K562 (cell line): ENCODE measurements around the gene UBALD2. TPM values are rescaled to one million over a fixed set of nuclear protein-coding genes. Genes with fewer than 3 reads are reported as not detected.
A peak's percentile ranks its signal among the peaks of the same experiment; 100 is the strongest.

Source experiments
- BCOR ChIP-seq: fragments of 450-650 bp; IDR thresholded peaks from 2 replicates; pipeline ENCODE4 v1.6.1; 2016
- ETV6 ChIP-seq, 3 experiments: fragments of 150-350 bp in 1 of 3; sonication (generic) in 1 of 3; formaldehyde crosslinking in 1 of 3; IDR thresholded peaks; 2 replicates each; pipeline versions ENCODE4 v1.6.1 to v1.8.0; 2014 to 2022; ENCODE audit warnings: borderline replicate concordance in 2 of 3, low read depth in 2 of 3, antibody characterized with exemption in 1 of 3, low read length in 1 of 3, mild to moderate bottlenecking in 1 of 3, missing genetic modification reagents in 1 of 3
- HDAC3 ChIP-seq: fragments of 450-650 bp; IDR thresholded peaks from 2 replicates; pipeline ENCODE4 v1.6.1; 2018; ENCODE audit warnings: borderline replicate concordance, mild to moderate bottlenecking, moderate library complexity; ENCODE audit not compliant: partially characterized antibody
- MAFF ChIP-seq: IDR thresholded peaks from 2 replicates; pipeline ENCODE4 v1.6.1; 2012; ENCODE audit warnings: low read length, improper control_type of control experiment
- SRSF3 ChIP-seq: fragments of 200-400 bp; formaldehyde crosslinking; IDR thresholded peaks from 2 replicates; pipeline ENCODE4 v1.6.1; 2016; ENCODE audit warnings: mild to moderate bottlenecking, low read length, moderate library complexity; ENCODE audit not compliant: insufficient read depth
- THRAP3 ChIP-seq: fragments of 450-650 bp; IDR thresholded peaks from 2 replicates; pipeline ENCODE4 v1.6.1; 2016; ENCODE audit warnings: mild to moderate bottlenecking, inconsistent platforms, borderline replicate concordance
- ZNF436 ChIP-seq: fragments of 250-450, 450-650 bp; sonication (Bioruptor Pico); formaldehyde crosslinking; IDR thresholded peaks from 2 replicates; pipeline ENCODE4 v1.7.0; 2020; ENCODE audit warnings: mild to moderate bottlenecking
- ZNF707 ChIP-seq: fragments of 250-450 bp; sonication (Bioruptor Pico); conservative IDR thresholded peaks from 2 replicates; pipeline ENCODE4 v1.8.0; 2022; ENCODE audit warnings: inconsistent platforms, mild to moderate bottlenecking, moderate library complexity
- ZNF75A ChIP-seq: fragments of 450-650 bp; formaldehyde crosslinking; IDR thresholded peaks from 2 replicates; pipeline ENCODE4 v1.4.0; 2020; ENCODE audit warnings: mild to moderate bottlenecking
- polyA plus RNA-seq, 8 experiments: library from polyadenylated mRNA; depleted of rRNA in 4 of 8; stranded (reverse) in 5 of 8; unstranded in 3 of 8; fragments of >200 nt; fragmentation: Nextera tagmentation in 2 of 8; fragmentation: Illumina TruSeq in 1 of 8; extraction: Ambion mirVana in 2 of 8; extraction: Trizol in 1 of 8; gene quantifications; 2 replicates each; pipeline versions ENCODE4 v1.2.1 to v1.2.3, GENCODE V29; 2011 to 2014; ENCODE audit warnings: inconsistent platforms in 1 of 8, missing spikeins in 1 of 8
- total RNA-seq, 7 experiments: library from RNA; depleted of rRNA in 6 of 7; stranded (reverse); fragments of >200 nt in 6 of 7; fragmentation: Illumina TruSeq in 2 of 7; extraction: Trizol in 2 of 7; gene quantifications; 2 replicates each; pipeline versions ENCODE4 v1.2.1 to v1.2.3, GENCODE V29; 2011 to 2021; ENCODE audit warnings: low replicate concordance in 1 of 7
- TF ChIP-seq, protein P1 (sequence below), 2 experiments: fragments of 450-650 bp in 1 of 2; sonication (generic) in 1 of 2; formaldehyde crosslinking; conservative IDR thresholded peaks; 2 replicates each; pipeline versions ENCODE4 v1.4.0 to v1.8.1; 2020 to 2022; ENCODE audit warnings: mild to moderate bottlenecking in 1 of 2, missing genetic modification reagents in 1 of 2
- TF ChIP-seq, protein P2 (sequence below), 2 experiments: fragments of 450-650 bp in 1 of 2; sonication (generic) in 1 of 2; formaldehyde crosslinking in 1 of 2; IDR thresholded peaks; 2 replicates each; pipeline versions ENCODE4 v1.7.1 to v1.9.0; 2016 to 2022; ENCODE audit warnings: inconsistent platforms in 1 of 2, mild to moderate bottlenecking in 1 of 2, missing genetic modification reagents in 1 of 2
- TF ChIP-seq, protein P3 (sequence below): sonication (generic); formaldehyde crosslinking; IDR thresholded peaks from 2 replicates; pipeline ENCODE4 v1.8.0; 2023; ENCODE audit warnings: mild to moderate bottlenecking, missing genetic modification reagents
- TF ChIP-seq, protein P4 (sequence below): fragments of 250-450 bp; sonication (Bioruptor Pico); IDR thresholded peaks from 2 replicates; pipeline ENCODE4 v1.4.0; 2020; ENCODE audit warnings: borderline replicate concordance

Gene UBALD2
- total and polyA plus RNA-seq, 9 of the 15 experiments (the other 6 are each of a cell fraction or from before 2014, with no cell fraction given): 2.3 to 94.1 (median 25.3) TPM

DNA sequence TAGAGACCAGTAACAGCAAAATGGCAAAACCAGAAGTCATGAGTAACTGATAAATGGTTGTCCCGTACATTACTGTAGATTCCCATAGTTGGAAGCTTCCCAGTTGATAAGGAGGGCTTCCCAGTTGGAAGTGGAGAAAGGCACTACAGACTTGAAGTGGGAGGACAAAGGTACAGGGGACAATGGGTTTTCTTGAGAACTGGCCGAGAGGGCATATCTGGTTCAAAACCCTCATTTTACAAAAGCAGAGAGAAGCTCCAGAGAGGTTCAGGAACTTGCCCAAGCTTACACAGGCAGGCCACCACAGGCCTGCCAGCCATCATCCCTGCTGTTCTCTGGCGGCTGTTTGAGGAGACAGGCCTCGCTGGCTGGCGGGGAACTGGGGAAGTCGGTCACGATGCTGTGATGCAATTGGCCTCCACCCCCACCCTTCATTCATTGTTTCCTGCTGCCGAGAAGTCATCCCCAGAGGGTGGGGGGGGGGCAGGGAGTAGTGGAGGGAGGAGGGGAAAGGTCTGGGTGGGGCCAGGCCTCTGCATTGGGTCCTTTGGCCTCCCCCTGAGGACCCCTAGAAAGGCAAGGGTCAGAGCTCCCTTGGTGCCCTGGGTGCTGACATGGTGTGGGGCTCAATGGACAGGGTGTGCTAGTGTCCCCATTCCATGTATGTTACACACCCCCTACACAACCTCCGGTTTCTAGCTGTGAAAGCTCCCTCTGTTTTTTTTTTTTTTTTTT, 3.0 kb downstream of the UBALD2 start (continued):
- TF ChIP-seq, protein P1, sequence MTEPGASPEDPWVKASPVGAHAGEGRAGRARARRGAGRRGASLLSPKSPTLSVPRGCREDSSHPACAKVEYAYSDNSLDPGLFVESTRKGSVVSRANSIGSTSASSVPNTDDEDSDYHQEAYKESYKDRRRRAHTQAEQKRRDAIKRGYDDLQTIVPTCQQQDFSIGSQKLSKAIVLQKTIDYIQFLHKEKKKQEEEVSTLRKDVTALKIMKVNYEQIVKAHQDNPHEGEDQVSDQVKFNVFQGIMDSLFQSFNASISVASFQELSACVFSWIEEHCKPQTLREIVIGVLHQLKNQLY (CRISPR knock-in tag; conservative IDR thresholded peaks at IDR 0.05): no peak
- TF ChIP-seq SRSF3 (no peak), MAFF (no peak), ETV6 (IDR thresholded peaks at IDR 0.05; ENCODE audit: borderline replicate concordance in 1 of 2, low read depth in 2 of 2, low read length in 1 of 2) (no peak; a peak in 1 of 4 replicates), ETV6 (CRISPR knock-in tag; IDR thresholded peaks at IDR 0.05; ENCODE audit: borderline replicate concordance) (no peak), ZNF436 (CRISPR knock-in tag) (0 out of 2 replicates have a peak, but pooled peaks have one; percentile 16), THRAP3 (0 out of 2 replicates have a peak, but pooled peaks have one; percentile 5), ZNF75A (no peak), HDAC3 (peak; percentile 10), ZNF707 (no peak), BCOR (no peak)
- TF ChIP-seq, protein P2, sequence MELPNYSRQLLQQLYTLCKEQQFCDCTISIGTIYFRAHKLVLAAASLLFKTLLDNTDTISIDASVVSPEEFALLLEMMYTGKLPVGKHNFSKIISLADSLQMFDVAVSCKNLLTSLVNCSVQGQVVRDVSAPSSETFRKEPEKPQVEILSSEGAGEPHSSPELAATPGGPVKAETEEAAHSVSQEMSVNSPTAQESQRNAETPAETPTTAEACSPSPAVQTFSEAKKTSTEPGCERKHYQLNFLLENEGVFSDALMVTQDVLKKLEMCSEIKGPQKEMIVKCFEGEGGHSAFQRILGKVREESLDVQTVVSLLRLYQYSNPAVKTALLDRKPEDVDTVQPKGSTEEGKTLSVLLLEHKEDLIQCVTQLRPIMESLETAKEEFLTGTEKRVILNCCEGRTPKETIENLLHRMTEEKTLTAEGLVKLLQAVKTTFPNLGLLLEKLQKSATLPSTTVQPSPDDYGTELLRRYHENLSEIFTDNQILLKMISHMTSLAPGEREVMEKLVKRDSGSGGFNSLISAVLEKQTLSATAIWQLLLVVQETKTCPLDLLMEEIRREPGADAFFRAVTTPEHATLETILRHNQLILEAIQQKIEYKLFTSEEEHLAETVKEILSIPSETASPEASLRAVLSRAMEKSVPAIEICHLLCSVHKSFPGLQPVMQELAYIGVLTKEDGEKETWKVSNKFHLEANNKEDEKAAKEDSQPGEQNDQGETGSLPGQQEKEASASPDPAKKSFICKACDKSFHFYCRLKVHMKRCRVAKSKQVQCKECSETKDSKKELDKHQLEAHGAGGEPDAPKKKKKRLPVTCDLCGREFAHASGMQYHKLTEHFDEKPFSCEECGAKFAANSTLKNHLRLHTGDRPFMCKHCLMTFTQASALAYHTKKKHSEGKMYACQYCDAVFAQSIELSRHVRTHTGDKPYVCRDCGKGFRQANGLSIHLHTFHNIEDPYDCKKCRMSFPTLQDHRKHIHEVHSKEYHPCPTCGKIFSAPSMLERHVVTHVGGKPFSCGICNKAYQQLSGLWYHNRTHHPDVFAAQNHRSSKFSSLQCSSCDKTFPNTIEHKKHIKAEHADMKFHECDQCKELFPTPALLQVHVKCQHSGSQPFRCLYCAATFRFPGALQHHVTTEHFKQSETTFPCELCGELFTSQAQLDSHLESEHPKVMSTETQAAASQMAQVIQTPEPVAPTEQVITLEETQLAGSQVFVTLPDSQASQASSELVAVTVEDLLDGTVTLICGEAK (IDR thresholded peaks at IDR 0.05): no peak
- TF ChIP-seq, protein P2 (CRISPR knock-in tag; IDR thresholded peaks at IDR 0.05): no peak
- TF ChIP-seq, protein P3, sequence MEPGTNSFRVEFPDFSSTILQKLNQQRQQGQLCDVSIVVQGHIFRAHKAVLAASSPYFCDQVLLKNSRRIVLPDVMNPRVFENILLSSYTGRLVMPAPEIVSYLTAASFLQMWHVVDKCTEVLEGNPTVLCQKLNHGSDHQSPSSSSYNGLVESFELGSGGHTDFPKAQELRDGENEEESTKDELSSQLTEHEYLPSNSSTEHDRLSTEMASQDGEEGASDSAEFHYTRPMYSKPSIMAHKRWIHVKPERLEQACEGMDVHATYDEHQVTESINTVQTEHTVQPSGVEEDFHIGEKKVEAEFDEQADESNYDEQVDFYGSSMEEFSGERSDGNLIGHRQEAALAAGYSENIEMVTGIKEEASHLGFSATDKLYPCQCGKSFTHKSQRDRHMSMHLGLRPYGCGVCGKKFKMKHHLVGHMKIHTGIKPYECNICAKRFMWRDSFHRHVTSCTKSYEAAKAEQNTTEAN: no peak
- TF ChIP-seq, protein P4, sequence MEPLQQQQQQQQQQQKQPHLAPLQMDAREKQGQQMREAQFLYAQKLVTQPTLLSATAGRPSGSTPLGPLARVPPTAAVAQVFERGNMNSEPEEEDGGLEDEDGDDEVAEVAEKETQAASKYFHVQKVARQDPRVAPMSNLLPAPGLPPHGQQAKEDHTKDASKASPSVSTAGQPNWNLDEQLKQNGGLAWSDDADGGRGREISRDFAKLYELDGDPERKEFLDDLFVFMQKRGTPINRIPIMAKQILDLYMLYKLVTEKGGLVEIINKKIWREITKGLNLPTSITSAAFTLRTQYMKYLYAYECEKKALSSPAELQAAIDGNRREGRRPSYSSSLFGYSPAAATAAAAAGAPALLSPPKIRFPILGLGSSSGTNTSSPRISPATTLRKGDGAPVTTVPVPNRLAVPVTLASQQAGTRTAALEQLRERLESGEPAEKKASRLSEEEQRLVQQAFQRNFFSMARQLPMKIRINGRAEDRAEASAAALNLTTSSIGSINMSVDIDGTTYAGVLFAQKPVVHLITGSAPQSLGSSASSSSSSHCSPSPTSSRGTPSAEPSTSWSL (CRISPR knock-in tag): no peak
